DND-41 (cell line): ENCODE data around the gene RBM10.

Experiments used
- ATAC-seq: fragments of 200-7000 bp; cut with Tn5 transposase; 3 replicates; pipeline ENCODE4 v1.9.1; 2021; ENCODE audit warnings: low read depth; ENCODE audit not compliant: insufficient read depth
- DNase-seq: peaks from one replicate; pipeline ENCODE4 v3.0.0-alpha.2; 2020
- H2AFZ ChIP-seq: 2 replicates; pipeline ENCODE4 v1.6.0; 2012; ENCODE audit warnings: low read depth, low read length
- H3K27ac ChIP-seq: 2 replicates; pipeline ENCODE4 v1.5.1; 2012; ENCODE audit warnings: low read length, inconsistent platforms
- H3K27me3 ChIP-seq: fragments of 200-600 bp; sonication (generic); 2 replicates; pipeline ENCODE4 v1.6.0; 2012; ENCODE audit warnings: low read length, mild to moderate bottlenecking, inconsistent platforms; ENCODE audit not compliant: insufficient read depth, poor library complexity
- H3K36me3 ChIP-seq: 2 replicates; pipeline ENCODE4 v1.5.1; 2012; ENCODE audit warnings: low read length, inconsistent platforms; ENCODE audit not compliant: insufficient read depth
- H3K4me1 ChIP-seq: 2 replicates; pipeline ENCODE4 v1.5.1; 2012; ENCODE audit warnings: mild to moderate bottlenecking, low read length; ENCODE audit not compliant: insufficient read depth
- H3K4me2 ChIP-seq: 2 replicates; pipeline ENCODE4 v1.6.0; 2012; ENCODE audit warnings: mild to moderate bottlenecking, moderate library complexity, low read length, inconsistent platforms; ENCODE audit not compliant: insufficient read depth
- H3K4me3 ChIP-seq, 2 experiments: fragments of 200-600 bp in 1 of 2; shearing (Covaris generic) in 1 of 2; 2 replicates each; pipeline ENCODE4 v1.5.1; 2012 to 2016; ENCODE audit warnings: inconsistent platforms in 2 of 2, low read length in 2 of 2, mild to moderate bottlenecking in 2 of 2, low read depth in 1 of 2, moderate library complexity in 1 of 2
- H3K79me2 ChIP-seq: 2 replicates; pipeline ENCODE4 v1.6.0; 2012; ENCODE audit warnings: low read length, inconsistent platforms; ENCODE audit not compliant: insufficient read depth
- H3K9ac ChIP-seq: 2 replicates; pipeline ENCODE4 v1.6.0; 2012; ENCODE audit warnings: low read depth, mild to moderate bottlenecking, inconsistent platforms, low read length, moderate library complexity
- H3K9me3 ChIP-seq: 2 replicates; pipeline ENCODE4 v1.5.1; 2012; ENCODE audit warnings: low read length, moderate library complexity, mild to moderate bottlenecking, inconsistent platforms; ENCODE audit not compliant: insufficient read depth, severe bottlenecking
- H4K20me1 ChIP-seq: 2 replicates; pipeline ENCODE4 v1.6.0; 2012; ENCODE audit warnings: low read length; ENCODE audit not compliant: insufficient read depth
- EZH2 ChIP-seq: IDR thresholded peaks from 3 replicates; pipeline ENCODE4 v1.6.1; 2012; ENCODE audit warnings: borderline replicate concordance, low read depth, mild to moderate bottlenecking, moderate library complexity, low read length, inconsistent platforms; ENCODE audit not compliant: severe bottlenecking
- TF ChIP-seq, protein P1 (sequence below): IDR thresholded peaks from 2 replicates; pipeline ENCODE4 v1.5.1; 2012; ENCODE audit warnings: borderline replicate concordance, low read length, moderate library complexity, mild to moderate bottlenecking; ENCODE audit not compliant: poor library complexity, severe bottlenecking; ENCODE audit errors: extremely low read depth

Gene RBM10

DNA sequence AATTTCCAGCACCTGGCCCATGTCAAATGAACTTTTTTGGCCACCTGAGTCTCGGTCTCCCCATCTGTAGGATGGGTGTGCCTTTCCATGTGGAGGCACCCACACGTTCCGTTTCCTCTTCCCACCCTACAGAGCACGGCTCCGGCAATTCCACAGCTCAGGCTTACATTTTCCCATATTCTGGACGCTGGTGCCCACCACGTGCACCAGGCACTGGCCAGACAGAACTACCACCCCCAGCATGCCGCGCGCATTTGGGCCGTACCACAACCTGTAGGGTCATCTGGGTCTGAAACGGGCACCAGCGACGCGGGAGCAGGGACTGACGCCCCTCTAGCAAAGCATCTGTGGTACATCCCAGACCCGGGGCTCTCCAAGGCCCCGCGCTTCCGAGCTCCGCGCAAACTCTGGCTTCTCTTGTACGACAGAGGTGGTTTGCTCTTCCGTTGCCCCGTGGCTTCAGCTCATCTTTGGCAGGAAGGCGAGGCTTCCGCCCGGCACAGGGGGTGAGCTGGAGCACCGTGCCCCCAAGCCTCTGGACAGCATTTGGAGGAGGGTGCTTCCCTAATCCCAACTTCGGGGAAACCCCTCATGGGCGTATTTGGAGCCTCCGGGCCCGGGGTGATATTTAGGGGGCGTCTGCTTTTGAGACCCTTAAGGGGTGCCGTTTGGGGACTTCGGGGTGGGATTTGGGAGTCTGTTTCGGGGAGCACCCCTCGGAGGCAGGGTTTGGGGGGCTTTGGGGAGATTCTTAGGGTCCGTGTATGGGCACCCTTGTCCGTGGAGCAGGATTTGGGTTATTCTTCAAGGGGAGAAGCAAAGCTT, 45.6 kb downstream of the RBM10 start:
- H3K4me3 ChIP-seq: peak overlapping the region; percentile 80 to 85
- no peaks in the 10 kb centered on the region for H3K27me3 ChIP-seq
- H3K9me3 ChIP-seq: no peaks in the 10 kb centered on the region
- TF ChIP-seq EZH2: no peak
- TF ChIP-seq, protein P1, sequence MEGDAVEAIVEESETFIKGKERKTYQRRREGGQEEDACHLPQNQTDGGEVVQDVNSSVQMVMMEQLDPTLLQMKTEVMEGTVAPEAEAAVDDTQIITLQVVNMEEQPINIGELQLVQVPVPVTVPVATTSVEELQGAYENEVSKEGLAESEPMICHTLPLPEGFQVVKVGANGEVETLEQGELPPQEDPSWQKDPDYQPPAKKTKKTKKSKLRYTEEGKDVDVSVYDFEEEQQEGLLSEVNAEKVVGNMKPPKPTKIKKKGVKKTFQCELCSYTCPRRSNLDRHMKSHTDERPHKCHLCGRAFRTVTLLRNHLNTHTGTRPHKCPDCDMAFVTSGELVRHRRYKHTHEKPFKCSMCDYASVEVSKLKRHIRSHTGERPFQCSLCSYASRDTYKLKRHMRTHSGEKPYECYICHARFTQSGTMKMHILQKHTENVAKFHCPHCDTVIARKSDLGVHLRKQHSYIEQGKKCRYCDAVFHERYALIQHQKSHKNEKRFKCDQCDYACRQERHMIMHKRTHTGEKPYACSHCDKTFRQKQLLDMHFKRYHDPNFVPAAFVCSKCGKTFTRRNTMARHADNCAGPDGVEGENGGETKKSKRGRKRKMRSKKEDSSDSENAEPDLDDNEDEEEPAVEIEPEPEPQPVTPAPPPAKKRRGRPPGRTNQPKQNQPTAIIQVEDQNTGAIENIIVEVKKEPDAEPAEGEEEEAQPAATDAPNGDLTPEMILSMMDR: no peak
- peak; percentile 80 for ATAC-seq
- peaks cover 2% of the 10 kb centered on the region; the same call in 1 of the 2 replicates for H4K20me1 ChIP-seq
- peaks cover 37% of the 10 kb centered on the region for H3K79me2 ChIP-seq
- H2AFZ ChIP-seq: peak overlapping the region; percentile 75
- H3K4me2 ChIP-seq: peak overlapping the region; percentile 89
- H3K9ac ChIP-seq: peak overlapping the region; percentile 74
- peak overlapping the region; percentile 79 for H3K27ac ChIP-seq
- H3K4me1 ChIP-seq: peaks cover 46% of the 10 kb centered on the region
- DNase-seq: peak; percentile 92
- H3K36me3 ChIP-seq: peaks cover 14% of the 10 kb centered on the region

DNA sequence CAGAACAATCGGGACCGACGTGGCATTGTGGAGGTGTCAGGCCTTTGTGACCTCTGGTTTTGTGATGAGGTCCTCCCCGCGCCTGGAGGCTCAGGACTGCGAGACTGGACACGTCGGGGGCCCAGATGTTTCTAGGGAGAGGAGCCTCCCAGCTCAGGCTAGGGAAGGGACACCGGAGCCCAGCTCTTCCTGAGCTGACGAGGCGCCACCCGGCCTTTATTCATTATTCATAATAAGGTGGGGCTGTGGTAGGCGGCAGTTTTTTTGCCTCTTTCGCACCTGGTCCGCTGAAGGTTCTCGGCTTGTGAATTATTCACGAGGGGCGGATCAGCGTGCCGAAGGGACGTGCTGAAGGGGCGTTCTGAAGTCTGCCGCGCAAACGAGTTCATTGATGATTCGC, 46.3 kb downstream of the RBM10 start:
- Histone ChIP-seq H3K4me1 (peaks cover 52% of the 10 kb centered on the region), H3K79me2 (peaks cover 44% of the 10 kb centered on the region), H2AFZ (peak overlapping the region; percentile 75), H3K27ac (peak overlapping the region; percentile 79), H4K20me1 (peaks cover 9% of the 10 kb centered on the region; the same call in 1 of the 2 replicates), H3K27me3 (no peaks in the 10 kb centered on the region), H3K4me2 (peak overlapping the region; percentile 89), H3K9me3 (no peaks in the 10 kb centered on the region), H3K4me3 (peak overlapping the region; percentile 80 to 85), H3K9ac (peak overlapping the region; percentile 74), H3K36me3 (peaks cover 14% of the 10 kb centered on the region)
- TF ChIP-seq, protein P1: no peak
- TF ChIP-seq EZH2: no peak
- no peak for ATAC-seq
- DNase-seq: peak; percentile 54

DNA sequence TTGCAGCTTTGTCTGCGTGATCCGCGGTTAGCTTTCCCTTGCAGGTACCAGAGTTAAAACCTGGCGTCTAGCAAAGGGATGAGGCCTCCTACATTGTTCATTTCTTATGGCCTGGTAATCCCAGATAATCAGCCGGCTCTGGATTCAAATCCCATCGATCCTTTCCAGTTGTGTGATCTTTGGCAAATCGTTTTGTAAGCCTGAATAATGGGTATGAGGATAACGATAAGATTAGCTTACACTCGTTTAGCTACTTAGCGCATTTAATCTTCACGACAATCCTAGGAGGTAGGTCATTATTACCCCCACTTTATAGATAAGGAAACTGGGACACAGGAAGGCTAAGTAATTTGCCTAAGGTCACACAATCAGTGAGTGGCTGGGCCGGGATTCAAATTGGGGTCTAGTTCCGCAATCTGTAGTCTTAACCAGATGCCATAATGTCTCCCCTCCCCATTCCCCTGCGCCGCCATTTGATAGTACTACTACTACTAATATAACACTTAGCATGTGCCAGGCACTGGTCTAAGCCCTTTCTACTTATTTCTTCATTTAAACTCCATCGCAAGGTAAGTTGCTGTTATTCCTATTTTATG, 46.9 kb downstream of the RBM10 start:
- H3K27me3 ChIP-seq: no peaks in the 10 kb centered on the region
- no peaks in the 10 kb centered on the region for H3K9me3 ChIP-seq
- H3K27ac ChIP-seq: peak overlapping the region; percentile 79
- H3K4me2 ChIP-seq: peak overlapping the region; percentile 89
- ATAC-seq: no peak
- peaks cover 14% of the 10 kb centered on the region; the same call in 1 of the 2 replicates for H4K20me1 ChIP-seq
- peaks cover 15% of the 10 kb centered on the region for H3K36me3 ChIP-seq
- peak overlapping the region; percentile 75 for H2AFZ ChIP-seq
- peaks cover 50% of the 10 kb centered on the region for H3K79me2 ChIP-seq
- TF ChIP-seq, protein P1: no peak
- TF ChIP-seq EZH2: no peak
- H3K9ac ChIP-seq: peak overlapping the region; percentile 74
- peak overlapping the region; percentile 80 to 85; a peak in 3 of 4 replicates for H3K4me3 ChIP-seq
- H3K4me1 ChIP-seq: peaks cover 58% of the 10 kb centered on the region
- DNase-seq: no peak
